G401.6 (cell line): ENCODE measurements around the gene FILIP1L.

ENCODE experiments used
- FAIRE-seq: peaks from 2 replicates; lab custom pipeline; 2012; peaks lifted over from hg19 to GRCh38; lab: Jason Lieb, UNC

The FILIP1L gene

DNA sequence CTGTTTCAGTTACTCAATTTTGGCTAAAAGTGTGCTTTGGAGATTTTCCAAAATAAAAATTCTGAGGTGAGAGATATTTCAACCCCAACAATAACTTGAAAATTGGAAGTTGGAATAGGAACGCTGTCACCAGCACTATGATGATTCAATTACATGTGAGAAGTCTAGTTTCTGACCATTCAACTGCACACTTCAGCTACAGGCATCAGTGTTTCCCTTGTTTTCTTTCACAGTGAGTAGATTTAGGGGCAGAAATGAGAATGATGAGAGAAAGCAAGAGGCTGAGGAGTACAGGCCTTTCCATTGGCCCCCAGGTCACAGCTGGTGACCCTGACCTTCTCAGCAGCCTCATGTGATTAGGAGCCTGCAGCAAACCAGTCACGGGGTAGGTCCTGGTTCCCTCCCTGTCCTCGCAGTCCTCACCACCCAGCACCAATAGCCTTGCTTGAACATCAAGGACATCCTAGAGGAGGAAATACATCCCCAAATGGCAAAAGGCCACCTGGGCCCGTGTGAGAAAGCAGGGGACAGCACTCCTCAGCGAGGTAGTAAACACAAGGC is 10.0 kb upstream of the FILIP1L start:
- FAIRE-seq = no peak

DNA sequence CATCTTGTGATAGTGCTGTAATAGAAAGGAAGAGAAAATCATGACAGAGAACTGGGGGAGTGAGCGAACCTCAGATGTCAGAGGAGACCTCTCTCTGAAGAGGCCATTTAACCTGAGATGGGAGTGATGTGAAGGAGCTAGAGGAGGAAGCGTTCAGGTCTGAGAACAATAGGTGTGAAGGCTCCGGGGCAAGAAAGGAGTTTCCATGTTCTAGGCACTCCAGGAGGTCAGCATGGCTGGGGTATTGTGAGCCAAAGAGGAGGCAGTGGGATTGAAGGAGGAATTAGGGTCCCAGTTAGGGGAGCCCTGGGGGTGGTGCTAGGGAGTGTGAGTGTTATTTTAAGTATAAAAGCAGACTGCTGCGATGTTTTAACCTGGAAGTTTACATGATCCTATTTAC is 8.8 kb upstream of the FILIP1L start:
- FAIRE-seq = no peak

DNA sequence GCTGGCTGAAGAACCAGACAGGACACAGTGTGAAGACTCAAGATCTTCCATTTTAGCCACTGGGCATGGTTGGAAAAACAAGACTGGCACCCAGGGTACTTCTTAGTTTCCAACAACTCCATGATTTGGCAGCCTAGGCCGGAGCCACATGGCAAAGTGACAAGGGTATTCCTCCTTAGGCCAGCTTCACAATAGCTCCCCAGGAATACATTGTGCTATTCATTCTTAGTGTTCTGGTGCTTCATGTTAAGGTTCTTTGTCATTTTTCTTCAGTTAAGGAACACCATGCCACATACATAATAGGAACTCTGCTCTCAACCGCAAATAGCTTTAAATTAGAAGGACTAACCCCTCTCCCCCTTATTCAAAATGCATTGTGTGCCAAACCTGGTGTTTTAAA is 8.0 kb upstream of the FILIP1L start:
- no peak for FAIRE-seq

DNA sequence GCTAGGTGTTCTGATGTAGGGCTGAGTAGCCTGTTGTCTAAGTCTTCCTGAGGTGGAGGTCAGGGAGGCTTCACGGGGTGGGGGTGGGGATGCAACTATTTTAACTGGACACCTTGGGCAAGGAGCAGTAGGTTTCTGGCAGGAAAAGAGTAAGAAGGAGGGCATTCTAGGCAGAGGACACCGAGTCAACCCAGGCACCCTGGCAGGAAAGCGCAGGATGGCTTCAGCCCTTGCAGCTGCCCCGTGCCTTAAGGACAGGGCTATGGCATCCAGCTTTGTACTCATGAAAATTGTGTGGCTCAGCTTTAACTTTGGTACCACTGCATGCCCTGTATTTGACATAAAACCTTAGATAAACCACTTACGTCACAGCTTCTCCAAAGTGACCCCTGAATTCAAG is 6.4 kb upstream of the FILIP1L start:
- FAIRE-seq = no peak

DNA sequence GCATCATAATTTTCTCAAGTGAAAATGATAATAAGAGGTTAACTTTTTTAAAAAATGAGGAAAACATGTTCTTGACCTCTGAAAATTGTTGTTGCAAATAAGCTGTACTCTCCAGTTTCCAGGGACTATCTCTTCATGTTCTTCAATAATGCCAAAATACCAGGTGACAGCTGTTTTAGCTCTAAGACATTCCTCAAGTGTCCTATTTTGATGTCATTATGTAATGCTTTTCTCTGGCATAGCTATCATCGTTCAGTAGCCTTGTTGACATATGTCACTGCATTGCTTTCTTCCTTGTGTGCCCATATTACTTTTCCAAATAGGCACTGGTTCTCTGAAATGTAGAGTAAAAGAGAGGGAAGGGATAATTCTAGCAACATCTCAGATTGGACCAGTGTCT is 5.7 kb upstream of the FILIP1L start:
- FAIRE-seq = no peak

DNA sequence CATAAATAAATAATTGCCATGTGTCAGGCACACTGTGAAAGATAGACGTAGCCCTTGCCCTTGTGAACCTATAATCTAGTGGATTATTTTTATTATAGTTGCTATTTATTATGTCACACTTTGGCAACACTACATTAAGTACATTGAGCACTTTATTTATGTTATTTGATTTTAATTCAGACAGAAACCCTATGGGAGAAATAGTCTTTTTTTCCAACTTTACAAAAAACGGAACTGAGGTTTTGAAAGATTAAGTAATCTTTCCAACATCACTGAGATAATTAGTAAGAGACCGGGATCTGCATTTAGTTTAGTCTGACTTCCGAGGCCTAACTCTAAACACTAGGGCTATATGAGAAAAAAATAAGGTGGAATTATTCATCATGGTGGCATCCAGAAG is 2.8 kb upstream of the FILIP1L start:
- FAIRE-seq = no peak

DNA sequence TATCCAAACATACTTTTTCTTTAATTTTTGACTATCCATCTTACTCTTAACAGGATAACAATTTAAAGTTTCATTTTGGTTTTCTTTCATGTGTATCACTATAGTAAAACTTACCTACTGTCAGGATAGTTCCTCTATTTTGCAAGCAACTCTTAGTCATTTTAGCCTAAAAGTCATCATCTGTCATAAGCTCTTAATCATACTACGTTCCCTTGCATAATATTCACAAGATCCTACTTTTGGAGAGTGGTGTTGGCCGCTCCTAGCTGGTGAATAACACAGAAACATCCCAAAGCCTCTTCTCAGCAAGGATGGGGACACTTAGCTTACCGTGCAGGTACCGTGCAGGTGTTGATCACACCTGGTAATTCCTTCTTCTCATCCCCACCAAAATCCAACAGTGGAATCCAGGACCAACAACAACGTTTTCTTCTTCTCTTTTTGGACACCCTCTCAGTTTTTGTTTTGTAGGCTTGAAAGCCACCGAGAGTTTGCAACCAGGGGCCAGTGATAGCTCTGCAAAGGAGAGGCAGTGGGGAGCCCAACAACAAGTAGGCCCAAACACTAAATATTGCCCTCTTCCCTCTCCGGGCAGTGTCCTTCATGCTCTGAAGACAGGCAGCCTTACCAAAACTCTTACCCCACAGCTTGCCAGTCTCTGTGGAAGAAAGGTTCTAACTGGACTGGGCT is 433 bp downstream of the FILIP1L start:
- FAIRE-seq = no peak

DNA sequence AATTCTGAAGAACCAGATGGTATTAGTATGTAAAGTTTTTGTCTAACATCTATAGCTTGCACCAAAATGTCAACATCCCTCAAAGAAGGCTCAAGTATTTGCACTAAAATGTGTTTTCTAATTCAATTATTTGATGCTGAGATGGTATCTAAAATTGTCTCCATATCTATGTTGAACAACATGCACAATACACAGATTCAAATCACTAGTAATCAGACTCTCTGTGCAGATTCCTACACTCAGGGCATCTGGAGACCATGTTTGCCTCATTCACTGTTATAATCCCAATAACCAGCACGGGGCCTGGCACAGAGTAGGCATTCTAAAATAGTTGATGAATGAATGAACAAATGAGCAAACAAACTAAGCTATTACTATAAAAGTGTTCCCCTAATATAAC is 2.6 kb downstream of the FILIP1L start:
- FAIRE-seq = no peak

DNA sequence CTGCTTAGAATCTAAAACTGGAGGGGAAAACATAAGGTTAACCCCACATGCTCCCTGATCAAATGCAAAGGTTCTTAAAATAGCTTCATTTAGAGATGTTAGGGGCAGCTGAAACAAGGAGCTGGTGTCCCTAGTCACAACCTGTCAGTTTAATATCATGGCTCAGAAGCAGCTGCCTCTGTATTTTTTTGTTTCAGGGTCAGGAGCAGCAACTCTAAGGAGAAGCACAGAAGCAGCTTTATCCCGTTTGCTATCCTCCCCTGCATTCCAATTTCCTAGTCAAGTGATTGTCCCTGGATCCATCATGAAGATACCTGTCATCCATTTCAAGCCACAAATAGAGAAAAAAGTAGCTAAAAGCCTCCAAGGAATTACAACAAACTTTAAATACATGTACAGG is 4.1 kb downstream of the FILIP1L start:
- FAIRE-seq = no peak

DNA sequence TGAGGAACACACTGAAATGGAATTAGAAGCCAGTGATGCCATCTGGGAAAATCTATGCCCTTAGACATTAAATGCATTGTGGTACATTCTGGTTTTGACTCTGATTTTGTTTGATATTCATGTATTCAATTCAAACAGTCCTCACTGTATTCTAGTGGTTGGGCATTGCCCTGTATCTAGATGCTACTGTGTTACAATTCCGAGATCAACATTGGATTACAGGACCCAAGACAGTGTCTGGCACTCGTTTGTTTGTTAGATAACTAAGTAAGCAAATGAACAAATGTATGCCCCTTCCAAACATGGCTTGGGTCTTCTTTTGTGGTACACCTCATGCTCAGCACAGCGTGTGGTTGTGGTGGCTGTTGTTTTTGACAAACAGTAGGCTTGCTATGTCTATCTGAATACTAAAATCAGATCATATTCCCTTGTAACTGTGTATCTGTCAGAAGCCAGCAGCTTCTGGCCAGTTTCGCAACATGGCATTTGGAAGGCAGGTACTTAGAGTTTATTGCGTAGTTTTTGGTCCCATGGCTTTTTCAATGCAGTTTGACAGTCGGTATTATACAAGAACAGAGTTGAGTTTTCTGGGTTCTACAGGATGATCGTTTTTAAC is 5.7 kb downstream of the FILIP1L start:
- FAIRE-seq = no peak

DNA sequence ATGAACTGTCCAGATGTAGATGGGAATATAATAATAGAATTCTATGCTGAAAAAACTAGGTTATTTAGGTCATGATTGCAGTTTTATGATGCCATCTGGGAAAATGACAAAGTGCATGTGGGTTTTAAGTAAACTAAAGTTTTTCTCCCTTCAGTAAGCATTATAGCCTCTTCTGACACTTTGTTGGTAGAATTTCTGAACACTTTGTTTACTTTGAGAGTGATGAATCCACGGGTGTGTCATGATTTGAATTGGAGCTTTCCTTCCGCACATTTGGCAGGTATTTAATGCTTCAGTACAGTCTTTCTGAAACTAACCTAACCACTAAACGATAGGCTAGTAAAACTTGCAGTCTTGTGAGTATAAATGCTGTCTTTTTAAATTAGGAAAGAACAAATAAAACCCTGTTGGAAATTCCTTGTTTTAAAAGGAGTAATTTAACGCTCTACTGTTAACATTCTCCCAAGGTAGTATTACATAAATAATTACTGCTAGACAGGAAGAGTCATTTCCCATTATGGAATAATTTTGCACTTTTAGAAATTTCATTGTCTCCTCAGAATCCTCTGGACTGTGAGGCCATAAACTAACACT is 7.0 kb downstream of the FILIP1L start:
- FAIRE-seq = no peak

DNA sequence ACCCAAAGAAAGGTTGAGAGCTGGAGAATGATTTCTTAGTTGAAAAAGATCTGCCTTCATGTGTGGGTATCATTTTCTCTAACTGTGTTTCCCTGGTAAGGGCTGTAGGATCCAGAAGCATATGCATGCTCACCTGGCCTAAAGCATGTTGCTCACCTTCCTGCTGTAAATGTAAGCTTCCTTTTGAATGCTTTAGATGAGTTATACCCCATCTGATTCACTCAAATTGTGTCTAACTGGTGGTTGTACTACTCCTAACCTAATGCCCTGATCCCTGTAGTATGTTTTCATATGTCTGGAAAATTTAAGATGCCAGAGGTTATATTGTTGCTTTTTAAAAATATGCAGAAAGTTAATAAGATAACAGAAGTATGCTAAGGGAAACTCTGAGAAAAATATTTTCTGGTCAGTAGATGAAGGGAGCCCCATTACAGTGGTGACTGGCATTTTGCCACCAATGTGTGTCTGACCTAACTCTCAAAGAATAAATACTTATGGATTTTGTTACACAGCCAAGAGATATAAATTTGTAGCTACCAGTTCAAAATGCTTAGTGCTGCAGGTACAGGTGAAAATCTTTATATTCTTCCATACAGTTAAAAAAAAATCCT is 7.7 kb downstream of the FILIP1L start:
- FAIRE-seq = no peak

DNA sequence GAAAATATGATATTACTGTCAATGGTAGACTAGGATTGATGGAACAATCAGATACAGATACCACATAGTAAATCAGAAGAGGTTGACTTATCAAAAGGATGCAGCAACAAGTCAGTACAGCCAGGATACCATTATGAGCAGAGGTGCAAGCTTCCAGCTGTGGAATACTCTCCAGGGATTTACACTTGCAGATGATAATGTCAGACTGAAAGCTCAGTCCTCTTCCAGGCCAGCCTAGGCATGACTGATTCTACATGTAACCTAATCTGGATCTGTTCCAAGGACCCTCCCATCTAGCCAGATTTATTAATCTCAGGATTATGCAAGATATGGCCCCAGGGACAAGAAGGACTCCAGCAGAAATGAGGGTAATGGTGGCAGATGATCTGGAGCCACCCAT is 8.2 kb downstream of the FILIP1L start:
- FAIRE-seq = no peak

DNA sequence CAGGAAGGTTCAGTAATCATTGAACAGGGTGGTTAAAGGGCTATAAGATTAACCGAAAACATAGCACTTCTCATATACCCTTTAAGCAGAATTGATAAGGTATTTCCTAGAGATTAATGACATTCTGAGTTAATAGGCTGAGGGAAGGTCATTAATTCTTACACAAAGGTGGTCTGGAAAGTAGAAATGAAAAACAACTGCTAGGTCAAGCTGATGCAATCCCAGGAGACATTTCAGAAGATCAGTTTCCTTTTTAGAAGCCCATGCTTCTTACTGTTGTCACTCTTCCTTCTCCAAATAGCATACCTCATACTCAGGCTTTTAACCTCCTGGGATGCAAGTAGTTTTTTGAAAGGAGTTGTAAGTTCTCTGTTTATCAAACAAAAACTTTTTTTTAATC is 8.8 kb downstream of the FILIP1L start:
- no peak for FAIRE-seq

DNA sequence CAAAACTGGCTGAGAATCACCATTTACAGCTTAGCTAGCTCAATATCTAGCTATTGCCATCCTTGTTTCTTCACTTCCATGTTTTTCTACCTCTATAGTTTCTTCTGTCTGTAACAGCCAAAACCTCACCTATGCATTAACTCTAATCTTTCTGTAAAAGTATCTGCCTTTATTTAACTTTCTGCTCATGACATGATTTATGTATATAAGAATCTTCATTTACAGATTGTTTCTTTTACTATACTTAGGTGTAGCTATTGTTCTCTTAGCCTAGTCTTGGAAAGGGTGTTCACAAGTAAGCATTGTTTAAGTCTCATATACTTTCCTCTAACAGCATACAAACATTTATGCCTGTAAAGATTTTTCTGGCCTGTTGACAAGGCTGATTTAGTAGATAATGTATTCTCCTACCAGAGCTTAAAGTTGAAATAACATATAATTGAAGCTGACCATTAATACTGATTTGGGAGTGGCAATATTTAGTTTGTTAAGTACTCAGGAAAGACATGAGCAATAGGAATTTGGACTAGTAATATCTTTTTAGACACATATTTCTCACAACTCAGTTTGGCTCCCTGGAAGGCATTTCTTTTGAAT is 9.4 kb downstream of the FILIP1L start:
- no peak for FAIRE-seq

DNA sequence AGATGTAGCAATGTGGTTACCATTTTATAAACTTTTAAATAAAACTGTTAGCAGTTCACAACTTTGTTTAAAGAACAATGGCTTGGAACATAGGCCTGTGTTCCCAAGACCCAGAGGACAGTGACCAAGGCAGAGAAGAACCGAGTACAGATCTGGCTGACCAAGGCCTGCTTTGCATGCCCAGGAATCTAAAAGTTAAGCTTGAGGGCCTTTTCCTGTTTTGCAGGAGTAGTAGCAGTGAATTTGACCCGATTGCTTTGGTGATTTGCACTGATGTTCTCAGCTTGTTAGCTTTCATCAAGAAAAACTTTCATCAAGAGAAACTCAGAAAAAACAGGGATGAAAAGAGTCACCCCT is 9.9 kb downstream of the FILIP1L start:
- no peak for FAIRE-seq

DNA sequence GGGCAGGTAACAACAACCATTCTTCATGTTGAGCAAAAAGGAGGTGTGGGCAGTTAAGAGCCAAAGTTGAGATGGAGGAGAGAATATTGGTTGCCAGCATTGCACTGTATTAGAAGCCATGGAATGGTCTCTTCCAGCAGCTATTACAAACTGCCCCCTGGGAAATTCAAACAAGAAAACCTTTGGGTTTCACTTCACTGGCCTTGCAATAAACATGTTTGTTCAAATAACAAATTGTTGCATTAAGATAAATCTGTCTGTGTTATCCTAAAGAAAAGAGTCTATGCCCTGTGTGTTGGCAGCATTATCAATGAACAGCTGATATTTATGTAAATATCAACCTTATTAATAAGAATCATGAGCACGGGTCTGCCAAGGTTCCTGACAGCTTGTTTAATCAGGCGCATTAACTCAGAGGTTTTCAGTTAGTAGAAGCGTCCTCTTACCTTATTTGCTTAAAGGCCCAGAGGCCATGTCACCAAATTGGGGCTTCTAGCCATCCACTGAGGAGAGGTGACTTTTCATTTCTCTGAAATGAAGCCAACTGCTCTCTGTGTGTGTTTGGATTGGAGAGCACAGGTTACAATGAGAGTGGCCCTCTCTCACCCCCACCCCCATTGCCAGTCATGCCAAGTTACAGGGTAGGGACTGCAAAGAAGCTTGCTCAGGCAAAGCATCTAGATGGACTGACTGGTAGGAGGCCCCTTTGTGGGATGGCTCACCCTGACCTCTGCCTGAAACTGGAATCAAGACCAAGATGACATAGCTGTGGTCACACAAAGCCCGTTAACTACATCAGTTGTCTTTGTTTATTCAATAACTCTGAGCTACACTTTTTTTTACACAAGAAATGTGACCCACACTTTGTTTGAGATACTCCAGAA is 10.5 kb downstream of the FILIP1L start:
- FAIRE-seq = no peak

DNA sequence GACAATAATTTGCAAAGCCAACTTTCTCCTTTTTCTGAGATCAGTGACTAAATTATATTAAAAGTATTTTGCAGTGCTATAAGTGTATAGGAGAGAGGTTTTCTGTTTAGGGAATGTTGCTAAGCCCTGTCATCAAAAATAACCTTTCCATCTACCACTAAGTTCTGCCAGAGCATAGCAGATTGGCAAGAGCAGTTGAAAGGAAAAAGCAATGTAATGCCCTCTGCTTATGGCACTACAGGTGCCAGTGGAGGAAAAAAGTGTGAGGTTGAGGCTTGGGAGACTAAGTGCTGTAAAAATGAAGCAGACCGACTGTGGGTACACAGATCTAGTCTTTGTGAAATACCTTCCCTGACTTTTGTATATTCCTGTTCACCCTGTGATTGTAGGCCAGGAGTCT is 11.5 kb downstream of the FILIP1L start:
- no peak for FAIRE-seq

DNA sequence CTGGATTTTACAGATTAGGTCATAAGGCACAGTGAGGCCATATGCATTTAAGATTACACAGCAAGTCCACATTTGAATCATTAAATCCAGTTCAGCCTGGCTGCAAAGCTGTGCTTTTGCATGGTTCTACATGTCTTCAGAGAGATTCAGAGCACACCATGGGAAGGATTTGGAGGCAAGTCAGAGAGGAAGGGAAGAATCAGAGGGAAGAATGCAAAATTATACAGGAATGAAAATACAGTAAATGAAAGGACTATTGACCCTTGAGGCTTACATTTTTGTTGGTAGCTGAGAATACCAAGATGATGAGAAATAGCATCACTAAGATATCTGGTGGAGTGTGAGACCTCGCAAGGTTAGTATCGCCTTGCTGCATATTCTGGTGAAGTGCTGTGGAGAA is 13.9 kb downstream of the FILIP1L start:
- FAIRE-seq = no peak

DNA sequence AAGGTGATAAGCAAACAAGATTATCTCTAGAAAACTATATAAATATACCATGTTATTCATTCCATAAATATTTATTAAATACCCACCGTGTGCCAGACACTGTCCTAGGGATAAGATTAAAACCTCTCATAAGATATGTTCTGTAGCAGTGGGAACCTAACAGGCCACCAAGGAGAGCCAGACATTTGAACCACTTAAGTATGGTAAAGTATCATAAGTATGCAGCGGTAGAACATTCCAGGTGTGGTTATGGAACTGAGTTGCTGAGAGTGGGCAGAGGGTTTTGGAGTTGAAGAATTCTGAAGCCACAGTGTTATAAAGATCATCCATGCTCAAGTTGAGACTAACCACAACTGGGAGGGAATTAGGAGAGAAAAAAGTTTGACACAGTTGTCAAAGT is 14.7 kb downstream of the FILIP1L start:
- FAIRE-seq = no peak

DNA sequence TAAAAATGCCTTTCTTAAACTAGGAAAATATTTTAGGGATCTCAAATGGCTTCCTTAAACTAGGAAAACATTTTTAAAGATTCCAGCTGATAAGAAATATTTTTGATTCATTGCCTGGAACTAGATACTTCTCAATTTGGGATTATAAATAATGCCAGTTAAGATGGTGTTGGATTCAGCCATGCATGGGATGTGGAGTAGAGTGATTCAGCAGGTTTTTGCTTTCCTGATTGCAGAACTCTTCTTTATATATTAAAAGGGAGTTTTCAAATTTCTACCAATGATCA is 15.6 kb downstream of the FILIP1L start:
- FAIRE-seq = no peak
